HepG2 (cell line): ENCODE results near the gene ROMO1. TPM values are rescaled to one million over a fixed set of nuclear protein-coding genes. Genes with fewer than 3 reads are reported as not detected.
A peak's percentile ranks its signal among the peaks of the same experiment; 100 is the strongest.

Experiments
- ATF1 ChIP-seq: IDR thresholded peaks from 2 replicates; pipeline ENCODE4 v1.6.1; 2016; ENCODE audit warnings: mild to moderate bottlenecking, control low read depth
- FOXC1 ChIP-seq: sonication (generic); formaldehyde crosslinking; IDR thresholded peaks from 2 replicates; pipeline ENCODE4 v1.8.0; 2022; ENCODE audit warnings: mild to moderate bottlenecking, missing genetic modification reagents, borderline replicate concordance
- GABPB1 ChIP-seq: IDR thresholded peaks from 2 replicates; pipeline ENCODE4 v1.6.1; 2016; ENCODE audit warnings: mild to moderate bottlenecking, missing genetic modification reagents, moderate library complexity, missing compliant biosample characterization
- HINFP ChIP-seq: sonication (generic); formaldehyde crosslinking; IDR thresholded peaks from 2 replicates; pipeline ENCODE4 v1.4.0; 2020; ENCODE audit warnings: low read depth, mild to moderate bottlenecking, missing genetic modification reagents
- HMGA1 ChIP-seq: sonication (generic); formaldehyde crosslinking; conservative IDR thresholded peaks from 2 replicates; pipeline ENCODE4 v1.4.0; 2020; ENCODE audit warnings: missing genetic modification reagents
- KLF11 ChIP-seq: IDR thresholded peaks from 2 replicates; pipeline ENCODE4 v1.6.1; 2016; ENCODE audit warnings: missing compliant biosample characterization
- NONO ChIP-seq, 2 experiments: fragments of 450-650 bp in 1 of 2; sonication (generic) in 1 of 2; formaldehyde crosslinking in 1 of 2; IDR thresholded peaks in 1 of 2; conservative IDR thresholded peaks in 1 of 2; 2 replicates each; pipeline versions ENCODE4 v1.6.1 to v1.8.0; 2017 to 2022; ENCODE audit warnings: mild to moderate bottlenecking in 1 of 2, missing genetic modification reagents in 1 of 2, moderate library complexity in 1 of 2
- NPAS2 ChIP-seq: sonication (generic); formaldehyde crosslinking; IDR thresholded peaks from 2 replicates; pipeline ENCODE4 v1.8.0; 2022; ENCODE audit warnings: mild to moderate bottlenecking, missing genetic modification reagents, borderline replicate concordance
- NR2C2 ChIP-seq: sonication (generic); formaldehyde crosslinking; IDR thresholded peaks from 2 replicates; pipeline ENCODE4 v1.4.0; 2020; ENCODE audit warnings: missing genetic modification reagents, mild to moderate bottlenecking, moderate library complexity, borderline replicate concordance
- NRL ChIP-seq: sonication (generic); formaldehyde crosslinking; IDR thresholded peaks from 2 replicates; pipeline ENCODE4 v1.5.0; 2020; ENCODE audit warnings: missing genetic modification reagents, mild to moderate bottlenecking, moderate library complexity, borderline replicate concordance
- PAX8 ChIP-seq: sonication (generic); formaldehyde crosslinking; IDR thresholded peaks from 2 replicates; pipeline ENCODE4 v1.8.0; 2022; ENCODE audit warnings: mild to moderate bottlenecking, missing genetic modification reagents, borderline replicate concordance
- PPARG ChIP-seq: conservative IDR thresholded peaks from 2 replicates; pipeline ENCODE4 v1.6.1; 2016; ENCODE audit warnings: missing biosample characterization, missing genetic modification reagents
- SAFB2 ChIP-seq: sonication (generic); formaldehyde crosslinking; IDR thresholded peaks from 2 replicates; pipeline ENCODE4 v1.5.1; 2020; ENCODE audit warnings: missing genetic modification reagents, low read depth, mild to moderate bottlenecking, borderline replicate concordance
- SIN3B ChIP-seq: fragments of 150-350 bp; IDR thresholded peaks from 2 replicates; pipeline ENCODE4 v1.6.1; 2014; ENCODE audit warnings: low read length
- SRSF4 ChIP-seq: fragments of 200-400 bp; formaldehyde crosslinking; IDR thresholded peaks from one replicate; pipeline ENCODE4 v1.6.1; 2018; ENCODE audit warnings: mild to moderate bottlenecking, low read depth, low read length, moderate library complexity; ENCODE audit not compliant: poor library complexity, severe bottlenecking
- ZNF10 ChIP-seq: sonication (generic); formaldehyde crosslinking; IDR thresholded peaks from 2 replicates; pipeline ENCODE4 v1.4.0; 2020; ENCODE audit warnings: mild to moderate bottlenecking, low read depth, missing genetic modification reagents, borderline replicate concordance
- ZNF17 ChIP-seq: sonication (generic); formaldehyde crosslinking; IDR thresholded peaks from 2 replicates; pipeline ENCODE4 v1.5.0; 2020; ENCODE audit warnings: mild to moderate bottlenecking, missing genetic modification reagents
- ZNF33A ChIP-seq: sonication (generic); formaldehyde crosslinking; IDR thresholded peaks from 2 replicates; pipeline ENCODE4 v1.5.1; 2020; ENCODE audit warnings: missing genetic modification reagents, mild to moderate bottlenecking, moderate library complexity, borderline replicate concordance
- ZNF530 ChIP-seq: sonication (generic); formaldehyde crosslinking; IDR thresholded peaks from 2 replicates; pipeline ENCODE4 v1.5.0; 2020; ENCODE audit warnings: low read depth, mild to moderate bottlenecking, missing genetic modification reagents
- ZNF670 ChIP-seq: sonication (generic); formaldehyde crosslinking; IDR thresholded peaks from 2 replicates; pipeline ENCODE4 v1.8.0; 2022; ENCODE audit warnings: mild to moderate bottlenecking, missing genetic modification reagents, borderline replicate concordance
- ZNF781 ChIP-seq: sonication (generic); formaldehyde crosslinking; IDR thresholded peaks from 2 replicates; pipeline ENCODE4 v1.5.1; 2020; ENCODE audit warnings: borderline replicate concordance, mild to moderate bottlenecking, missing genetic modification reagents; ENCODE audit errors: not compliant biosample characterization
- ZNF839 ChIP-seq: sonication (generic); formaldehyde crosslinking; IDR thresholded peaks from 2 replicates; pipeline ENCODE4 v1.4.0; 2020; ENCODE audit warnings: missing genetic modification reagents, mild to moderate bottlenecking, borderline replicate concordance
- polyA plus RNA-seq, 8 experiments: library from polyadenylated mRNA; depleted of rRNA in 3 of 8; stranded (reverse) in 7 of 8; unstranded in 1 of 8; fragments of >200 nt; fragmentation: Illumina TruSeq in 4 of 8; extraction: Trizol in 4 of 8; gene quantifications; 2 replicates each; pipeline versions ENCODE4 v1.2.1 to v1.2.3, GENCODE V29; 2011 to 2016; ENCODE audit warnings: low read depth in 4 of 8, missing spikeins in 1 of 8, mixed read lengths in 1 of 8; ENCODE audit not compliant: insufficient read depth in 1 of 8
- total RNA-seq, 5 experiments: library from RNA; depleted of rRNA; stranded (reverse); fragments of >200 nt; fragmentation: Illumina TruSeq; extraction: Trizol; gene quantifications; 2 replicates each; pipeline ENCODE4 v1.2.3, GENCODE V29; 2016; ENCODE audit warnings: low read depth in 1 of 5
- TF ChIP-seq, protein P1 (sequence below): sonication (generic); formaldehyde crosslinking; IDR thresholded peaks from 2 replicates; pipeline ENCODE4 v1.4.0; 2020; ENCODE audit warnings: mild to moderate bottlenecking, missing genetic modification reagents
- TF ChIP-seq, protein P2 (sequence below): sonication (generic); formaldehyde crosslinking; IDR thresholded peaks from 2 replicates; pipeline ENCODE4 v1.5.1; 2020; ENCODE audit warnings: mild to moderate bottlenecking, missing genetic modification reagents, moderate library complexity

The ROMO1 gene
- total and polyA plus RNA-seq, 2 of the 13 experiments (the other 11 are each of a cell fraction or from before 2014, with no cell fraction given): 636 to 755 TPM

DNA sequence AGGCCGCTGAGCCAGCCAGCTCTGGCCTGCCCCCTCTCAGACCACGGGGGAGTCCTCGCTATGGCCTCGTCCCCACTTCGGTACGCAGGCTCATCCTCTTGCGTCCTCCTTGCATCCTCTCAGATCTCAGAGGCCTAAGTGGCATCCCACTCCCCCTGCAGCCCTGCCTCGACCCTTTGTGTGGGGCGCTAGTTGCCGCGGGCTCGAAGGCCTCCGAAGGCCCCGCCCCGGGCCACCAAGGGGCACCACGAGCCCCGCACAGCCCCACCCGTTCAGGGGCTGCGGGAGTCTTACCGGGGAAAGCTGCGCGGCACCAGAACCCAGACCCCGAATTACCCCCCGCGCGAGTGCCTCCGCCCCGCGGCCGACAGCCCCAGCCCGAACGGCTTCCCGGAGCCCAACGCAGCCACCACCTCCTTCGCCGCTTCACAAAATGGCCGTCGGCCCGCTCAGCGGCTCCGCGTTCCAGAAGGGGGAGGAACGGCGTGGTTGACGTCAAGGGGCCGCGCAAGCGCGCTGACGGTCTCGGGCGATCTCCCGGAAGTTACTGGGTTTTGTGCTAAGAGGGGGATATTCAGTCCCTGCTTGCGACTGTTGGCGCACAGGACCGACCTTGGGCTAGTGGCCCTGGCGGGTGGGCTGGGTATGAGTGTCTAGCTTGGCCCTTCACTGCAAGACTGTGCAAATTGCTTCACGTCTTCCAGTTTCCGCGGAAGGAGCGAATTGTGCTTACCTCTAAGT is 34.6 kb upstream of the ROMO1 start, which contains the start of the genes CPNE1 and RBM12 (continued):
- TF ChIP-seq NONO (IDR thresholded peaks at IDR 0.05) (no peak), NONO (CRISPR knock-in tag; conservative IDR thresholded peaks at IDR 0.05) (peak; percentile 99), NR2C2 (peak; percentile 92), SIN3B (peak; percentile 60), PAX8 (peak; percentile 98; the same call in 1 of the 2 replicates), HINFP (CRISPR knock-in tag) (peak; percentile 94), KLF11 (peak; percentile 95; the same call in 1 of the 2 replicates), ZNF839 (CRISPR knock-in tag) (peak; percentile 99; the same call in 1 of the 2 replicates), FOXC1 (peak; percentile 96; the same call in 1 of the 2 replicates), ZNF530 (no peak; the same call in 1 of the 2 replicates), NPAS2 (CRISPR knock-in tag) (no peak), ZNF670 (CRISPR knock-in tag) (peak; percentile 99), NRL (CRISPR knock-in tag) (peak; percentile 95), SRSF4 (peak; percentile 44), ZNF10 (CRISPR knock-in tag) (peak; percentile 72; the same call in 1 of the 2 replicates), HMGA1 (no peak), GABPB1 (CRISPR knock-in tag) (peak; percentile 94), ATF1 (CRISPR knock-in tag) (peak; percentile 90), ZNF33A (CRISPR knock-in tag) (peak; percentile 96; the same call in 1 of the 2 replicates), ZNF781 (CRISPR knock-in tag) (peak; percentile 99), PPARG (no peak), SAFB2 (CRISPR knock-in tag) (peak; percentile 86; the same call in 1 of the 2 replicates), ZNF17 (CRISPR knock-in tag) (0 out of 2 replicates have a peak, but pooled peaks have one; percentile 31)
- TF ChIP-seq, protein P1, sequence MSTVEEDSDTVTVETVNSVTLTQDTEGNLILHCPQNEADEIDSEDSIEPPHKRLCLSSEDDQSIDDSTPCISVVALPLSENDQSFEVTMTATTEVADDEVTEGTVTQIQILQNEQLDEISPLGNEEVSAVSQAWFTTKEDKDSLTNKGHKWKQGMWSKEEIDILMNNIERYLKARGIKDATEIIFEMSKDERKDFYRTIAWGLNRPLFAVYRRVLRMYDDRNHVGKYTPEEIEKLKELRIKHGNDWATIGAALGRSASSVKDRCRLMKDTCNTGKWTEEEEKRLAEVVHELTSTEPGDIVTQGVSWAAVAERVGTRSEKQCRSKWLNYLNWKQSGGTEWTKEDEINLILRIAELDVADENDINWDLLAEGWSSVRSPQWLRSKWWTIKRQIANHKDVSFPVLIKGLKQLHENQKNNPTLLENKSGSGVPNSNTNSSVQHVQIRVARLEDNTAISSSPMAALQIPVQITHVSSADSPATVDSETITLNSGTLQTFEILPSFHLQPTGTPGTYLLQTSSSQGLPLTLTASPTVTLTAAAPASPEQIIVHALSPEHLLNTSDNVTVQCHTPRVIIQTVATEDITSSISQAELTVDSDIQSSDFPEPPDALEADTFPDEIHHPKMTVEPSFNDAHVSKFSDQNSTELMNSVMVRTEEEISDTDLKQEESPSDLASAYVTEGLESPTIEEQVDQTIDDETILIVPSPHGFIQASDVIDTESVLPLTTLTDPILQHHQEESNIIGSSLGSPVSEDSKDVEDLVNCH (CRISPR knock-in tag): peak; percentile 70; the same call in 1 of the 2 replicates
- TF ChIP-seq, protein P2, sequence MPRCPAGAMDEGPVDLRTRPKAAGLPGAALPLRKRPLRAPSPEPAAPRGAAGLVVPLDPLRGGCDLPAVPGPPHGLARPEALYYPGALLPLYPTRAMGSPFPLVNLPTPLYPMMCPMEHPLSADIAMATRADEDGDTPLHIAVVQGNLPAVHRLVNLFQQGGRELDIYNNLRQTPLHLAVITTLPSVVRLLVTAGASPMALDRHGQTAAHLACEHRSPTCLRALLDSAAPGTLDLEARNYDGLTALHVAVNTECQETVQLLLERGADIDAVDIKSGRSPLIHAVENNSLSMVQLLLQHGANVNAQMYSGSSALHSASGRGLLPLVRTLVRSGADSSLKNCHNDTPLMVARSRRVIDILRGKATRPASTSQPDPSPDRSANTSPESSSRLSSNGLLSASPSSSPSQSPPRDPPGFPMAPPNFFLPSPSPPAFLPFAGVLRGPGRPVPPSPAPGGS (CRISPR knock-in tag): peak; percentile 99
